HG03196 (cell line): ENCODE measurements around the gene DIDO1.

Experiments used
- ATAC-seq: cut with Tn5 transposase; IDR thresholded peaks from one replicate; pipeline ENCODE4 v1.9.1; 2021; ENCODE audit not compliant: unreplicated experiment

Gene DIDO1

GRCh38 chr20:62911701-62912280, 14.5 kb downstream of the DIDO1 start:
- no peak for ATAC-seq

GRCh38 chr20:62910777-62911497, 15.4 kb downstream of the DIDO1 start:
- no peak for ATAC-seq

DNA sequence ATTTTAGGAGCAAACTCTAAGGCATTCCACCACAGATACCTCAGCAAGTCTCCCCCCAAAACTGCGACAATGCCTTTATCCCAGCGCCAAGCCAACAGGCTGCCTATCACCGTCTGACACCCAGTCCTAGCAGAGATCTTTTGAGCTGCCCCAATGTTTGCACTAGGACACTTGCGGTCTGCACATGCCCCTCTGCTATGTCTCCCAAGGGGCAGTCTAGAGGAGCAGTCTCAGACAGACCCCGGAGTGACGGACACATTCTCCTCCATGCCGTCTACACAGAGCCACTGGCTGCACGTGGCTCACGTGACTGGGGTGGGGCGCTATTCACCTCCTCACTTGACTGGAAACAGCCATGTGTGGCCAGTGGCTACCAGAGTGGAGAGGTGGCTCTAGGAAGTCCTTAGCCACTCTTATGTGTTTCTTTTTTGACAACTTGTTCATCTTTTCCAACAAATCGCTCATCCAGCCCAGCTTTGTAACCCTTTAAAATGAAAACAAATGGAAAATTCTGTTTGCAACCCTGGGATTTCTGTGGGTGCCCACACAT, 16.0 kb downstream of the DIDO1 start:
- no peak for ATAC-seq

DNA sequence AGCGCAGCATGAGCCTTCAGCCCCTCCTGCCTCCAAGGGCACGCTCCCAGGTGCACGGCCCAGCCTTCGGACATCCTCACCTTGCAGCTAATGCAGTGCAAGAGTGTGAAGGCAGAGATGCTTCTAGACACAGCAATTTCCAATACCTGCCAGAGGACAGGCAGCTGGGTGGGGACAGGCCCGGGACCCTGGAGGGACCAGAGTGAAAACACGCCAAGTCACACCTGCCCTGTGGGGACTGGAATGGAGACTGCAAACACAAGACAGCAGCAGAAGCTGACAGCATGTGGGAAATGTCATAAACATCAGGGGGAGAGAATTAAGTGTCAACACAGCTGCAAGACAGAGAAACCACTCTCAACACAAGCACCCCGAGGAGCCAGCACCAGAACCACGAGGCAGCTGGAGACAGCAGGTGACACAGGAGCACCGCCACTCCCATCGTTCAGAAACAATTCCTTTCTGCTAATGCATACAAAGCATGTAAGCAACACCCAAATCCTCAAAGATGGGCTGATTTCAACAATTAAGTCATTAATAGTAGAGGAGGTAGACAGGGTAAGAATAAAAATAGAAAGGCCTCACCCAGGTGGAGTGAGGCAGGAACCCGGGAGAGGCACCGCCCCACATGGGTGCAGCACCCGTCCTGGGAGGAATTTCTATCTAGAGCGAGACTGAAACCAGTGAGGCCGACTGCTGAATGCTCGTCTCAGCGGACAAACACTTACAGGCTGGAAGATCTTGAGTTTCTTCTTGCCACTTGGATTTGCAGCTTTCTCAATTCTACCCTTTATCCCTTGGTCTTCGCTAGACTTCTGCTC, 17.1 kb downstream of the DIDO1 start:
- ATAC-seq: no peak

DNA sequence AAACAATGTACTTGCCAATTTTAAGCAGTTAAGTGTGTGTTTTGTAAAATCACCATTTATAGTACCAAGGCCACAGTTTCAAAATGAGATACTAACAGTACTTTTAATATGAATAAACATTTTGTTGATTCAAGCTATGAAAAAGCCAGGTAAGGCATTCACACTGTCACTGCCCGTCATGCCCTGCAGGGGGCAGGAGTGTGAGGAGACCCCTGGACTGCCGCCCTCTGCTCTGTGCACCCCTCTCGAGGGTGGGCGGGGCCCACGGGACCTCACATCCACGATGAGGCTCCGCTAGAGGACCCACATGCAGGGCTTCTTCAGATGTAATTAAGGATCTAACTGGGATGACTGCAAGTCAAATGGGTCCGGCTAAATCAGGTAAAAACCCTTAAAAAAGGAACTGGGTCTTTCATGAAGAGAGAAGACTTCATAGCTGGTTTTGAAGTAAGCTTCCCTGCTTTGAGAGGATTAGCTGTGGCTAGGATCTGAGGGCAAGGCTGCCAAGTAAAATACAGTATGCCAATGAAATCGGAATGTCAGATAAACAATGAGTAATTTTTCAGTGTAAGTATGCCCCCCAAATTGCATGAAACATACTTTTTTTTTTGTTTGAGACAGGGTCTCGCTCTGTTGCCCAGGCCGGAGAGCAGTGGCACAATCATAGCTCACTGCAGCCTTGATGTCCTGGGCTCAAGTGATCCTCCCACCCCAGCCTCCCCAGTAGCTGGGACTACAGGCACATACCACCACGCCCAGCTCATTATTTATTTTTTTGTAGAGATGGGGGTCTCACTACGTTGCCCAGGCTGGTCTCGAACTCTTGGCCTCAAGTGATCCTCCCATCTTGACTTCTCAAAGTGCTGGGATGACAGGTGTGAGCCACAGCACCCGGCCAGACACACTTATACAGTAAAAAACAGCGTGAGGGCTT, 18.7 kb downstream of the DIDO1 start:
- no peak for ATAC-seq

DNA sequence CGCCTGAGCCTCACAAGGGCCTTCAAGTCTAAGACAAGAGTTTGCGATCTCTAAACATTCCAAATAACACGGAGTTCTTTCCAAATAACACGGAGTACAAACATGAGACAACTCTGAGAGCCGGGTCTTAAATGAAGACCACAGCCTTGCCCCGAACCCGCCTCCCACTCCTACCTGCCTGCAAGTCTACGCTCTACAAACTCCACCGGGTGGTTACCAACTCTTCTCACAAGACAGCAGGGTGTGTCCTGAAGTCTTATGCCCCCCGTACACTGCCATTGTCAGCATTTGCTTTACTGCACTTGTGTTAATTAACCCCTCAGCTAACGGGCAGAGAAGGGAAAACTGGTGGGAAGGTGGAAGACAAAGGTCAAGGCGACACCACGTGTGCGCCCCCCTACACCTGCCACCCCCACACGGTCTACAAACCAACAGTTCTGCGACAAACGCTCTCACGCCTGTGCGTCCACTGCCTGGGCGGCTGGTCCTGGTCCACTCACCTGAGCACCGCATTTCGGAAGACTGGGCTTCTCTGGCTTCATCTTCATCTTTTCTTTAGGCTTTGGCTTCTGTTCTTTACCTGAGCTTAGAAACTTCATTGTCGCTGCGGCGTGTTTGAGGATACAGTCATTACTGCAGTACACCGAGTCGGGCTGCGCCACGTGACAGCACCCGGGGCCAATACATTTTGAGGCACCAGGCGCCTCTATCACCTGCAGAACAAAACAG, 19.5 kb downstream of the DIDO1 start:
- ATAC-seq: no peak

- ATAC-seq: no peak
Observed at GRCh38 chr20:62906209-62906608, 20.1 kb downstream of the DIDO1 start.

GRCh38 chr20:62905536-62906117, 20.7 kb downstream of the DIDO1 start:
- no peak for ATAC-seq

DNA sequence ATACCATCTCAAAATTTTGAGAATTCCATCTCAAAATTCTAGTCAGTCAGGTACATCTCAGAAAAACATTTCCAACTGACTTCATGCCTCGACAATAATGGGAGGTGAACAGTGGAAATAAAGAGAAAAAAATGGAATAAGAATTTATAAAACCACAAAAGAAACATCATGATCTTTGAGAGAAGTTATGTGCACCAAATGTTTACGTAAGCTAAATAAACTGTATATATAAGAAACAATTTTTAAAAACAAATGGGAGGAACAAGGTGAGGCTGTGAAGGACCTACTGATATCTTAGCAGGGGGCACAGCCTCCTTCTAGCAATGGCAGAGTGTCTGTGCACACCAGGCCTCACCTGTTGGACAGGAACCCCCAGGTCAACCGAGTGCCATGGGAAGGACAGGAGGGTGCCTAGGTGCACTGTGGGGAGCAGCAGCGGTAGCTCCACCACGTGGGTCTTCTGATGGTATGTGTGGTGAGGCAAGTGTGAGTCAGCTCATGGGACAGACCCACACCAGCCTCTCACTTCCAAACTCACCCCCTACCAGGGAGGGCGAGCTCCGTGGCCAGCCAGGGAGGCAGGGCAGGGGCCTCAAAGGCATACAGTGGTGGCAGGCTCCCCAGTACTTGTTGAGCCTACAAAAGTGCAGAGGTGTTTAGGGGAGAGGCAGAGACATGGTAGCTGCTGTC, 23.2 kb downstream of the DIDO1 start:
- ATAC-seq: no peak

- ATAC-seq: no peak
Observed at GRCh38 chr20:62901891-62902290, 24.4 kb downstream of the DIDO1 start.

DNA sequence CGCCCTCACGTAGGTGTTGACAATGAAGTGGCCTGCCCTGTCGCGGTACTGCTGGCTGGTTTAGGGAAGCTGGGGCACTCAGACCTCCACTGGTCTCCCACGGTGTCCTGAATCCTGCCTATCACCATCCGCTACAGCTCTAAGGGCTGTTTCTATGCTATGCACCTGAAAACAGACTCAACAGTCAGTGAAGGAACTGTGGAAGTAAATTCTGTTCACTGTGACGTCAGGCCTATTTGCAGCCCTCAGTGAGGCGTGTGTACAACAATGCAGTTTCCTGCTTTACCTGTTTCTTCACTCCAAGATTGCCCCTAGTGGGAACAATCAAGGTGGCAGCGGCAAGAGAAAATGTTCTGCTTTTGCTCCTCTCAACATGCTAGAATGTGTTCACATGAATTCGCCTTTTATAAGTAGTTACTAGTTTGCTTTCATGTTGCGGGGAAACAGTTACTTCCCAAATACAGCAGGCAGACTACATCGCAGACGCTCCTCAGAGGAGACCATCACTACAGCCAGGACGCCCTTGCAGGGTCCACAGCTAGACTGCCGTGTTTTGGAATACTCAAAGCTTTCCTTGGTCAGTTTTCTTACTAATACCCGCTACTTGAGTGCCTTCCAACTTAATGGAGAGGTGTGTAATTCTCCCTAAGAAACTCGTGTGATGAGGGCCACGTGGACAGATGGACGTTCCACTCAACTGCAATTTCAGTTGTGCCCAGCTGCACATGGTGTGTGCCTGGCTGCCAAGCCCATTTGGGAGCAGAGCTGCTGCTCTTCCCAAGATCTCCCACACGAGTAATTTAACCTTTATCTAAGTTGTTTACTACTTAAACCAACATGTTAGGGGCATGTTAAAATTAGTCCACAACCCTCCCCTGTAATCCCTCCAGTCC, 25.4 kb downstream of the DIDO1 start:
- ATAC-seq: no peak

DNA sequence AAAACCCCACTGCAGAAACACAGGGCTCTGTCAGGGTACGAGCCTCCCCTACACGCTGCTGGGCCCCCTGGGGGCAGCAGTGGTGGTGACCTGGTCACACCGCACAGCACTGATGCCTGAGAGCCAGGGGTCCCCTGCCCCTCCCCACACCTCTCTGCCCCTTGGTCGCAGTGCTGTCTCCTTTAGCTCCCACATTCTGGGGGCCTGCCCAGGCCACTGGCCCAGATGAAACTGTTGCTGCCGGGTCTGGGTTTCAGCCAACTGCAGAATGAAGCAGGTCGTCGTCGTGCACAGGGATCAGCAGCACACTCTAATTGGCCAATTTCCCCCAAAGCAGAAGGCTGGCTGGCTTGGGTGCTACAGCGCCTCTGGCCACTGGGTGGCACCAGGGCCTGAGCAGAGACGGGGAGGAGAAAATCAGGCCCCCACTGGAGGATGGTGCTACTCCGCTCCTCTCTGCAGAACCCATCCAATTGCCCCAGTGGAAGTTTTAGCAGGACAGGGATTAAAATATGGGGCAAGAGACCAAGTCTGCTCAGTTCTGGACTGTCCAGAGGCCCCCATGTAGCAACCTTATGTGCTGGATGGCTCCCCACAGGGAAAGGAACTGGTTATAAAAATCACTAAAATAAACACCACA, 26.1 kb downstream of the DIDO1 start:
- ATAC-seq: peak; percentile 85

GRCh38 chr20:62899633-62900051, 26.7 kb downstream of the DIDO1 start:
- peak; percentile 15 for ATAC-seq

DNA sequence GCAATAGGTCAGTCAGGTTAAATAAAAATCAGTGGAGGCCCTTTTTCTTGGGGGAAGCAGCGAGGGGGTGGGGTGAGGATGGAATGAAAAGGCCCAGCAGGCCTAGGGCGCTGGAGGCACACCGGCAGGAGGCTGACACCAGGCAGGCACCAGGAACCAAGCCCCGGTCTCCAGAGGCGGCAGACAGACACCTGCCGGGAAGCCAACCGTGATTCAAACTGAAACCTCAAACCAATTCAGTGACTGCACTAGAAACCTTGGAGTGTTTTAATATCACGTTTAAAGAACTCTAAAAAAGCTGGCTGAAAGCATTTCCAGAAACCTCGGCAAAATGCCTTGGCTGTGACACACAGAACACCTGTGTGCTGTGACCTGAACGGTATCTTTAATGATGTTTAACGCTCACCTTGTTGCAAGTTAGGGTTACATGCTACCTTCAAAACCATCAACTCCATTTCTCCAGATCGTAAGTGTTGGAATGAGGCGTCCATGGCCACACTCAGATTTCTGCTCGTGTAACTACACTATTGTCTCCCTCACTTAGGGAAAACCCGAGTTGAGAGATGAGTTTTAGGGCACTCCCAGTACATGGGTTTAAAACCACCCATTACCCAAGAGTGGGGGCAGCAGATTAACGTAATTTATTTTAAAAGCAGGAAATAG, 27.2 kb downstream of the DIDO1 start:
- no peak for ATAC-seq

DNA sequence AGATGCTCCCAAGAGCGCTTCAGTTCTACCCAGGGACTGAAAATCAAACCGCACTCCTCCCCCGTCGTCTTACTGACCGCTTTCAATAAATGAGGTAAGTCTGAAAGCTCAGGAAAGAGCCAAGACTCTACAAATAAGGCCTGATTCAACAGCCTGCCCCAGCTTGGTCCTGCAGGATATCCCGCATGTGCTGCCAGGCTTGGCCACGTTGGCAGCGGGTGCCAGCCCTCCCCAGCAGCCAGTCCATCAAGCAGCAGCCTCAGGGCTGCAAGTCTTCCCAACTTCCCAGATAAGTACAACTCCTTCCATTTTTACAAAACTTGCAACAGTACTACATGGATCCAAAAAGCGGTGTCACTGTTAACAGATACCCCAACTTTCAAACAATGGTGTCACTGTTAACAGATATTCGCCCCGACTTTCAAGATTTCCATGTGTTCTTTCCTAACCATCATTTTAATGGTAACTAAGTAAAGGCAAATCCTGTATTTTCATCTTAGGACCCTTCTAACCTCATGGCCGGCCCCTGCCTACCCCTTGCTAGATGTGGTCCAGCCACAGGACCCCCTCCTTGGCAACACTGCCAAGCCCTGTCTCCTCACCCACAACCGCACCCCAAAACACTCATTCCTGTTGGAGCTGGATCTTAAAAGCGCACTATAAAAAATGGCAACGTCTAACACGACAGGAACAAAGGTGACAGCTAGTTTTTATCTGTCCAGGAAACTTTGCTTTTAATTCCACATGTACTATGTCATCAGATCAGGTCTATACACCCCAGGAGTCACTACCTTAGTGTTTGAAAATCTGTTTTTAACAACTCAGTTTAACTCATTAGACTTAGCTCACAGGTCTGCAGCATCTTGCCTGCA, 28.0 kb downstream of the DIDO1 start:
- no peak for ATAC-seq

DNA sequence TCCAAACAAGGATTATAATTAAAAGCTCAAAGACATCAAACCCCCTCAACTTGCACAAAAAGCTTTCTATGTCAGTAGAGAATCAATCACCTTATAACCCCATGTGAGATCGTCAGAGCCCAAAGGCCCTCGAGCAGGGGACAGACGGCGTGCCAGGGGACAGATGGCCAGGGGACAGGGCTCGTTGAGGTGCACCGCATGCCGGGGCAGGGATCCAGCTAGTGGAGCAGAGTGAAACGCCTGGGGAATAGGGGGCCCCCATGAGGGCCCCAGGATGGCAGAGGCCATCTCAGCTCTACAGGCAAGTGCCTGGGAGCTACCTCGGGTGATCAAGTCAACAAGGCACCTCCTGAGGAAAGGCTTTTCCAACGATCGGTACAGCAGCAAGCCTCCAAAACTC, 28.6 kb downstream of the DIDO1 start:
- no peak for ATAC-seq
